Activated T-helper 17 cell treated with anti-CD3 and anti-CD28 coated beads, Interleukin-2, amount 50 U/mL, for 72 hours (primary cell): ENCODE results near the gene RIC3. TPM values are rescaled to one million over a fixed set of nuclear protein-coding genes. Genes with fewer than 3 reads are reported as not detected.

Source experiments
- ATAC-seq: fragments of 150-1000 bp; cut with Tn5 transposase; replicated peaks from 2 replicates; pipeline ENCODE4 v1.10.0; 2021; ENCODE audit warnings: mild to moderate bottlenecking, moderate library complexity
- H3K27ac Mint-ChIP-seq: one replicate; pipeline ENCODE4 v1.8.0; 2022; ENCODE audit warnings: mixed read lengths
- H3K27me3 Mint-ChIP-seq: one replicate; pipeline ENCODE4 v1.8.0; 2022; ENCODE audit warnings: mixed read lengths
- H3K36me3 Mint-ChIP-seq: one replicate; pipeline ENCODE4 v1.8.0; 2022; ENCODE audit warnings: low read depth, mild to moderate bottlenecking, mixed read lengths
- H3K4me1 Mint-ChIP-seq: one replicate; pipeline ENCODE4 v1.8.0; 2022; ENCODE audit warnings: mixed read lengths
- H3K4me3 Mint-ChIP-seq: one replicate; pipeline ENCODE4 v1.8.0; 2022; ENCODE audit warnings: mild to moderate bottlenecking, mixed read lengths
- H3K9me3 Mint-ChIP-seq: one replicate; pipeline ENCODE4 v1.8.0; 2022; ENCODE audit warnings: mixed read lengths
- total RNA-seq, 2 donors: library from RNA; stranded (reverse); gene quantifications; one replicate each; pipeline ENCODE4 v1.2.3, GENCODE V29; 2022

The RIC3 gene
- total RNA-seq, 2 donors from 2014 or later: 11.5 to 13.4 TPM

- no peak for ATAC-seq
- no peaks in the 10 kb centered on the region for H3K4me1 Mint-ChIP-seq
Measured at GRCh38 chr11:8093931-8094575, 74.8 kb downstream of the RIC3 start.

GRCh38 chr11:8092587-8093424 is 76.0 kb downstream of the RIC3 start:
- Mint-ChIP-seq H3K4me1 (no peaks in the 10 kb centered on the region), H3K27ac (no peak overlapping the region), H3K9me3 (no peaks in the 10 kb centered on the region), H3K36me3 (no peaks in the 10 kb centered on the region), H3K4me3 (no peak overlapping the region), H3K27me3 (no peaks in the 10 kb centered on the region)
- ATAC-seq: peak; percentile 75

More at GRCh38 chr11:8093931-8094575, 74.8 kb downstream of the RIC3 start:
- H3K9me3 Mint-ChIP-seq: no peaks in the 10 kb centered on the region
- H3K27ac Mint-ChIP-seq: no peak overlapping the region
- H3K27me3 Mint-ChIP-seq: no peaks in the 10 kb centered on the region
- no peaks in the 10 kb centered on the region for H3K36me3 Mint-ChIP-seq
- H3K4me3 Mint-ChIP-seq: no peak overlapping the region

DNA sequence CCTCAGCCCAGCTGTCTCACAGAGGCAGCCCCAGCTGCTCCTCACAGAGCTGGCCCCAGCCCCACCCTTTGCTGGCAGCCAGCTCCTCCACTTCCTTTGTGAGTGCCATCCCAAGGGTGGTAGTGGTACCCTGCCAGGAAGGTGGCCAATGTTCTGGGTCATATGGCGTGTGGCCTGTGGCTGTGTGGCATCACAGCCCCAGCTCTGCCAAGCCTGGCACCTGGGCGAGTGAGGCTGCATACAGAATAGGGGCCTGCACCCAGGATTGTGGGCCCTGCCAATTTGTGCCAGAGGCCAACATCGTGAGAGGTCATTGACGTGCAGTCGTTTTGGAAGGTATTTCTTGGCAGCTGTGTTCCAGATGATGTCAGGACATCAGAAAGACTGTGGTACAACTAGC is 77.1 kb downstream of the RIC3 start:
- no peaks in the 10 kb centered on the region for H3K36me3 Mint-ChIP-seq
- ATAC-seq: no peak
- H3K27me3 Mint-ChIP-seq: no peaks in the 10 kb centered on the region
- no peak overlapping the region for H3K27ac Mint-ChIP-seq
- H3K9me3 Mint-ChIP-seq: no peaks in the 10 kb centered on the region
- no peaks in the 10 kb centered on the region for H3K4me1 Mint-ChIP-seq
- H3K4me3 Mint-ChIP-seq: no peak overlapping the region

DNA sequence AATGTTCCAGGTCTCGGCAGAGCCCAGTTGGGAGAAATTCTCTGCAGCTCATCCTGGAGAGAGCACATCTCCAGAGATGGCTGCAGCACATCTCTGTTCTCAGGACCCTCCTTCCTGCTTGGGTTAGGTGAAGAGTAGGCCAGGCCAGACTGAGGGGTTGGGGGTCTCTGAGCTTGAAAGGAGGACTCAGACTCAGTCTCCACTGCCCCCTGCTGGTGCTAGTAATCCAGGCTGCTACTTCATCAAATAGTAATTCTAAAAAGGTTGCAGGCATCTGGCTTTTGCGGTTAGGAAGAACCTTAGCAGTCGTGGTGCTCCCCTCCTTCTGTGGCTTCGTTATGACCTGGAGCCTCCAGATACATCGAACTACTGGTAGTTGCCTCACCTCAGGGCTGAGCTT is 78.1 kb downstream of the RIC3 start:
- H3K4me1 Mint-ChIP-seq: no peaks in the 10 kb centered on the region
- H3K27me3 Mint-ChIP-seq: peaks cover 7% of the 10 kb centered on the region
- no peaks in the 10 kb centered on the region for H3K9me3 Mint-ChIP-seq
- no peak for ATAC-seq
- H3K27ac Mint-ChIP-seq: no peak overlapping the region
- no peak overlapping the region for H3K4me3 Mint-ChIP-seq
- no peaks in the 10 kb centered on the region for H3K36me3 Mint-ChIP-seq

DNA sequence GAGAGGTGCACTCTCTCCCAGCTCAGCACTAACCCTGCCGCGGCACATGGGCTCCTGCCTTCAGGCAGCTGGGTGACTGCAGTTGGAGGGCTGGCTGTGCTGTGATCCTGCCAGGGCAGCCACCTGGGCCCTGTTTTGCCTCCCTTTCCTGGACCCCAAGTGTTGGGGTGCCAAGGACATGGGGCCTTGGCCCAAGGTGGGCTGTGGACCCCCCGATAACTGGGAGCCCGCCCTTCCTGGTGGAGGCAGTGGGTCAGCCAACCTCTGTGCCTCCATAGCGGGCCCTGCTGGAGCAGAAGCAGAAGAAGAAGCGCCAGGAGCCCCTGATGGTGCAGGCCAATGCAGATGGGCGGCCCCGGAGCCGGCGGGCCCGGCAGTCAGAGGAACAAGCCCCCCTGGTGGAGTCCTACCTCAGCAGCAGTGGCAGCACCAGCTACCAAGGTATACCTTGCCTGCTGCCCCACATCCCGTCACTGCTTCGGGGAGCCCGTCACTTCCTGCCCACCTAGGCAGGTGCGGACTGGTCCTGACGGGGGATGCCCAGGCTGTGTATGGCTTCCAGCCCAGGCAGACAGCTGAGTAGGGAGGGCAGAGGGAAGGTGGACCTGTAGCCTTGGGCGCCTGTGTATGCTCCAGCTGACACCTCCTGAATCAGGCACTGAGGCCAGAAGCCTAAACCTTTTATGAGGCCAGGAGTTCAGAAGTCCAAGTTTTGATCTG is 78.9 kb downstream of the RIC3 start:
- Mint-ChIP-seq H3K4me1 (no peaks in the 10 kb centered on the region), H3K4me3 (no peak overlapping the region), H3K9me3 (no peaks in the 10 kb centered on the region), H3K27ac (no peak overlapping the region), H3K27me3 (peaks cover 13% of the 10 kb centered on the region), H3K36me3 (no peaks in the 10 kb centered on the region)
- ATAC-seq: no peak

DNA sequence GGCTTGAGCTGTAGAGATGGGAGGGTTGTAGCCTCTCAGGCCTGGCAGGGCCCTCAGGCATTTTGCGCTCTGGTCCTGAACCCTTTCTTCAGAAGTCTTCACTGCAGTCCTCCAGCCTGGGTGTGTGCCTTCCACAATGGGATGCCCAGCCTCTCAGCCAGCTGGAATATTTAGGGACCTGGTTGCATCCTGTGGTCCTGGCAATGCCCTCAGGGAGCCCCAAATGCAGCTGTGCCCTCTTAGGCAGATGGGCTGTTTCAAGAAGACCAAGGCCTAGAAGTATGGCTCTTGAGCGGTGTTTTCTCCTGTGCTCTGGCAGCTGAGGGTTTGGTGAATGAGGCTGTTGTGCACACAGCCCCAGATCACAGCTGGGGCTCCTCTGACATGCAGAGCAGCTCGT is 81.1 kb downstream of the RIC3 start:
- H3K9me3 Mint-ChIP-seq: no peaks in the 10 kb centered on the region
- H3K4me1 Mint-ChIP-seq: no peaks in the 10 kb centered on the region
- H3K27ac Mint-ChIP-seq: no peak overlapping the region
- H3K4me3 Mint-ChIP-seq: no peak overlapping the region
- no peaks in the 10 kb centered on the region for H3K36me3 Mint-ChIP-seq
- ATAC-seq: no peak
- H3K27me3 Mint-ChIP-seq: peaks cover 29% of the 10 kb centered on the region

- H3K9me3 Mint-ChIP-seq: no peaks in the 10 kb centered on the region
- no peak overlapping the region for H3K4me3 Mint-ChIP-seq
- H3K36me3 Mint-ChIP-seq: no peaks in the 10 kb centered on the region
- peak; percentile 69 for ATAC-seq
- peaks cover 34% of the 10 kb centered on the region for H3K27me3 Mint-ChIP-seq
- no peak overlapping the region for H3K27ac Mint-ChIP-seq
- no peaks in the 10 kb centered on the region for H3K4me1 Mint-ChIP-seq
Measured at GRCh38 chr11:8087185-8087584, 81.6 kb downstream of the RIC3 start.

DNA sequence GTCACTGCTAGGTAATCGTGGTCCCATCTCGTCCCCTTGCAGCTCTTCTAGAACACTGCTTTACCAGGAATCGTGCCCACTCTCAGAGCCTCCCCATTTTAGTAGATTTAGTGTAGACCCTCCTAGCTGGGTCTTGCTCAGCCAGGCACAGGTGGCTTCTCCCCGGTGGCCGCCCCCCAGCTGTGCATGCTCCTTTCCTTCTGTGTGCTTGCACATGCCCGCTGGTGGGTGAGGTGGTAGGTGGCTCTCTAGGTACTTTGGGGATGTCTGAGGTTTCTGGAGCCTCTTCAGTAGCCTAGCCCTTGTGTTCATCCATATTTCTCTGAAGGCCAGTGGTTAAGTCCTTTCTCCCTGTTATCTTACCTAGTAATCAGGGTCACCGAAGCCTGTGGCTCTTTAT is 82.3 kb downstream of the RIC3 start:
- no peak for ATAC-seq
- H3K4me1 Mint-ChIP-seq: no peaks in the 10 kb centered on the region
- H3K36me3 Mint-ChIP-seq: no peaks in the 10 kb centered on the region
- no peaks in the 10 kb centered on the region for H3K9me3 Mint-ChIP-seq
- H3K27ac Mint-ChIP-seq: no peak overlapping the region
- H3K27me3 Mint-ChIP-seq: peaks cover 38% of the 10 kb centered on the region
- H3K4me3 Mint-ChIP-seq: no peak overlapping the region

DNA sequence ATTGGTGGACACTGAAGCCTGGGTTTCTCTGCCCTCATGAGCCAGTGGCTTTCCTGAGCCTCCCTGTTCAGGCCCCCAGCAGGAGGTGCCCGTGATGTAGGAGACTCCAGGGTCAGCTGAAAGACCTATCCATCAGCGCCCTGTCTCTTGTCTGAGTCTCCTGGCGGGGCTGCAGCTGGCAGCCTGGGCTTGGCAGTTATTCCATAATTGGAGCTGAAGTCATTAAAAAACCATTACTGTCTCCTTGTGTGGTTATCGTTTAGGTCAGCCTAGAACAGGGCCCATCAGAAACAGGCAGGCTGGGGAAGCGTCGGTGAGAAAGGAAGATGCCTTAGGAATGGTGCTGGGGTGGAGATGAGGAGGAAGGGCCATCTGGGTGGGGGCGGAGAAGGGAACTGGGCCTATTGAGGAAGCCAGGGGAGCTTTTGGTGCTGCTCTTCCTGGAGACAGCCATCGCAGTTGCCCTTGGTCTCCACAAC is 82.8 kb downstream of the RIC3 start:
- Mint-ChIP-seq H3K27ac (no peak overlapping the region), H3K4me3 (no peak overlapping the region), H3K9me3 (no peaks in the 10 kb centered on the region), H3K27me3 (peaks cover 38% of the 10 kb centered on the region), H3K36me3 (no peaks in the 10 kb centered on the region), H3K4me1 (no peaks in the 10 kb centered on the region)
- no peak for ATAC-seq

DNA sequence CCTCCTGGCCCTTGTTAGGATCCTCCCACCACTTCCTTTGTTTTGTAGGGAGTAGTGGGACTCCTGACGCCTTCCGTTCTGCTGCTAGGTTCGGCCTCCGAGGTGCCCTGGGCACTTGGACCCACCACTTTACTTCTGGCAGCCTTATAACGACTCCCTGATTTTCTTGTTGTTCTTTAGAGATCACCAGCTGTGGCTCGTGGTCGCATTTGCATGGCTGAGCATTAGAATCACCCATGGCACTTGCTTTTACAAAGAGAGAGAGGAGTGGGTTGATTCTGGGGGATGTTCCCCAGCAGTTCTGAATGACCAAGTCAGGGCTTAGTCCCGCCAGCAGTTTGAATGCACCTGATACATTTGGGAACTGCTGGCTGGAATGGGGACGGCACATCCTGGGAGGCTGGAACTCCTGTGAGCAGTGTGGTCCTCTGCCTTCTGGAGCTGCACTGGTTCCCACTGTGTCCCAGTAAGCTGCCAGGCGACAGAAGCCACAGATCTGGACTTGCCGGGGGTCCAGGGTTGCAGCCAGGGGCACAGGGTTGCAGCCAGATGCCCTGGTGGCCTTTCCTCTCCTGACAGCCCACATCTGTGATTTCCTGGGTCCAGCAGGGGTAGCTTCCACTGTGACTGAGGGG is 83.7 kb downstream of the RIC3 start:
- Mint-ChIP-seq H3K4me3 (no peak overlapping the region), H3K27ac (no peak overlapping the region), H3K27me3 (peaks cover 41% of the 10 kb centered on the region), H3K9me3 (no peaks in the 10 kb centered on the region), H3K4me1 (no peaks in the 10 kb centered on the region), H3K36me3 (no peaks in the 10 kb centered on the region)
- no peak for ATAC-seq

DNA sequence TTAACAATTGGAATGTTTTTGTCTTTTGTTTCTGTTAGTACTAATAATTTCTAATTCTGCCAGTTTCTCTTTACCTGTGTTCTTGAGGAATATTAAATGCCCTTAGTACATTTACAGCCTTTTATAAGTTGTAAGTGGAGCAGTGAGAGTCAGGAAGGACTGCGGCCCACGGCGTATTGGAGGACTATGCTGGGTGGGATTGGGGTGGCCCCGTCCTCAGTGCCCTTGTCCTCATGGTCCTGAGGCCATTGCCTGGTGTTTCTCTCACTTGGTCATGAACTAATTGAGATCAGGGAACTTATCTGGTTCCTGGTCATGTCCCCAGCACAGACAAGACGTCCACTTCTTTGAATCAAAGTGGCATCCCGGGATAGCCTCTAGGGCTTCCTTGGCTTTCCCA is 84.5 kb downstream of the RIC3 start:
- Mint-ChIP-seq H3K4me3 (no peak overlapping the region), H3K27me3 (peaks cover 41% of the 10 kb centered on the region), H3K36me3 (no peaks in the 10 kb centered on the region), H3K27ac (no peak overlapping the region), H3K4me1 (no peaks in the 10 kb centered on the region), H3K9me3 (no peaks in the 10 kb centered on the region)
- ATAC-seq: no peak

DNA sequence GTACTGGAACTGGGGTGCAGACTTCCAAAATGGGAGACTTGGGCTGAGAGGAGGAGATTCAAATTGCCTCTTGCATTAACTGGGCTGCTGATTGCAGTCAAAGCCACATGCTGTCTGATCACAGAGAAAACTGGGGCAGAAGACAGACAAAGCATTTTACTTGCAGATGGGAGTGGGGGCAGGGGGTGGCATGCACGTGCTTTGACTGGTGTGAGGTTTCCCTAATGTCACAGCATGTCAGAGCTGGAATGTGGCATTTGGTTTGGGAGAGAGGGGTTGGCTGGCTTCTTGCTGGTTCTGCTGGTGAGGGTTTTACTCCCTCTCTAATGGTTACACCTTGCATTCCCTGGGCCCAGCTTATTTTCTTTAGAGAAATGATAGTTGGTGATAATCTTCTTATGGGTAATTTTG is 84.9 kb downstream of the RIC3 start:
- H3K4me3 Mint-ChIP-seq: no peak overlapping the region
- H3K27me3 Mint-ChIP-seq: peaks cover 41% of the 10 kb centered on the region
- H3K27ac Mint-ChIP-seq: no peak overlapping the region
- ATAC-seq: no peak
- H3K36me3 Mint-ChIP-seq: no peaks in the 10 kb centered on the region
- H3K4me1 Mint-ChIP-seq: no peaks in the 10 kb centered on the region
- no peaks in the 10 kb centered on the region for H3K9me3 Mint-ChIP-seq

GRCh38 chr11:8083088-8083395 is 85.8 kb downstream of the RIC3 start:
- H3K27me3 Mint-ChIP-seq: peaks cover 41% of the 10 kb centered on the region
- H3K4me3 Mint-ChIP-seq: no peak overlapping the region
- no peak overlapping the region for H3K27ac Mint-ChIP-seq
- H3K9me3 Mint-ChIP-seq: no peaks in the 10 kb centered on the region
- H3K36me3 Mint-ChIP-seq: no peaks in the 10 kb centered on the region
- no peak for ATAC-seq
- no peaks in the 10 kb centered on the region for H3K4me1 Mint-ChIP-seq

DNA sequence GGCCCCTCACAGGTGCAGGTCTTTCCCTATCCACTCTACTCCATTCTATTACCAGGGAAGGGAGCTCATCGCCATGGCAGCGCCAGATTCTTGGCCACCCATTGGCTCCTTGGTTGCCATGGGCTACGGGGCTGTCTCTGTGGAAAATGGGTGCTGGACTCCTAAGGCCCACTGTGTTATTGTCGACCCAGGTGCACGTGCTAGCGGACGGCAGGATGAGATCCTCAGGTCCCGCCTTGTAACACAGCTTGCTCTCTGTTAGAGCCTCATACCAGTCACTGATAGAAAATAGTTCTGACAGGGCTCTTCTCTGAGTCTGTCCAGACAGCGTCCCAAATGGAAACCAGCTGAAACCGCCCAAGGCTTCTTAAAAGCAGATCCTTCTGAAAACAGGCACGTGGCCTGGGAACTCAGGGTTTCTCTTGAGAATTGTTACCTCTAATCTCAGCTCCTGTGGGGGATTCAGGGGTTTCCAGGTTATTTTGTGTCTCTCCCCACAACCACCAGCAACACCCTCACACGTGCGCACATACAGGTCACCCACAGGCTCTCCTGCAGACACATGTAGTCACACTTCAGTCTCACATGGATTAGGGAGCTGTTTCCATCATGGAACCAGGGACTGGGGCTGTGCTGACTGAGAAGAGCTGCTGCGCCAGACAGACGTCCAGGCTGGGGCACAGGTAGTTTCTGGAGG is 86.3 kb downstream of the RIC3 start:
- H3K36me3 Mint-ChIP-seq: no peaks in the 10 kb centered on the region
- peak overlapping the region; percentile 59 for H3K4me3 Mint-ChIP-seq
- H3K9me3 Mint-ChIP-seq: no peaks in the 10 kb centered on the region
- peaks cover 41% of the 10 kb centered on the region for H3K27me3 Mint-ChIP-seq
- ATAC-seq: no peak
- H3K27ac Mint-ChIP-seq: no peak overlapping the region
- H3K4me1 Mint-ChIP-seq: no peaks in the 10 kb centered on the region
